Measurements from ENCODE around the gene GREB1L.

DNA sequence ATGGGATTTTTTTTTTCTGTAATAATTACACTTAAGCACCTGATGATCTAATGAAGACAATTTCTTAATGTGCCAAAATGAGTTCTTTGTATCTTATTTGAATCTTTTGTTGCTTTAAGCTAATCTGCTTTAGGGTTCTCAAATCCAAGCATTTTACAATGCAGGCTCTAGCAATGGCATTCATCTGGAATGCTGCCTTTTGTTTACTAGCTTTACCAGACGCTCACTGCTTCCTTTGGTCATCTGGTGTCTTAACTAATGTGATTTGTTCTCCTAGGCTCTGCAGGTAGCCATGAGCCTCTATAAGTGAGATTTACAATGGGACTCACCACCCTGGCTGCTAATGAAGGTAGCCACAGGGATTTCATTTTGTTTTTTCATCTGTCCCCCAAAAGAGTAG lies 100.3 kb downstream of the GREB1L start:
- TF ChIP-seq, protein P1, sequence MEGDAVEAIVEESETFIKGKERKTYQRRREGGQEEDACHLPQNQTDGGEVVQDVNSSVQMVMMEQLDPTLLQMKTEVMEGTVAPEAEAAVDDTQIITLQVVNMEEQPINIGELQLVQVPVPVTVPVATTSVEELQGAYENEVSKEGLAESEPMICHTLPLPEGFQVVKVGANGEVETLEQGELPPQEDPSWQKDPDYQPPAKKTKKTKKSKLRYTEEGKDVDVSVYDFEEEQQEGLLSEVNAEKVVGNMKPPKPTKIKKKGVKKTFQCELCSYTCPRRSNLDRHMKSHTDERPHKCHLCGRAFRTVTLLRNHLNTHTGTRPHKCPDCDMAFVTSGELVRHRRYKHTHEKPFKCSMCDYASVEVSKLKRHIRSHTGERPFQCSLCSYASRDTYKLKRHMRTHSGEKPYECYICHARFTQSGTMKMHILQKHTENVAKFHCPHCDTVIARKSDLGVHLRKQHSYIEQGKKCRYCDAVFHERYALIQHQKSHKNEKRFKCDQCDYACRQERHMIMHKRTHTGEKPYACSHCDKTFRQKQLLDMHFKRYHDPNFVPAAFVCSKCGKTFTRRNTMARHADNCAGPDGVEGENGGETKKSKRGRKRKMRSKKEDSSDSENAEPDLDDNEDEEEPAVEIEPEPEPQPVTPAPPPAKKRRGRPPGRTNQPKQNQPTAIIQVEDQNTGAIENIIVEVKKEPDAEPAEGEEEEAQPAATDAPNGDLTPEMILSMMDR (IDR thresholded peaks at IDR 0.05) = no peak
- TF ChIP-seq POLR2A (IDR thresholded peaks at IDR 0.05) = no peak
